HepG2 (cell line): ENCODE measurements around the gene NTMT1. TPM values are rescaled to one million over a fixed set of nuclear protein-coding genes. Genes with fewer than 3 reads are reported as not detected.

Experiments
- AKNA ChIP-seq: sonication (generic); formaldehyde crosslinking; IDR thresholded peaks from 2 replicates; pipeline ENCODE4 v1.4.0; 2020; ENCODE audit warnings: missing genetic modification reagents, borderline replicate concordance
- ARID2 ChIP-seq: sonication (generic); formaldehyde crosslinking; IDR thresholded peaks from 2 replicates; pipeline ENCODE4 v1.8.1; 2022; ENCODE audit warnings: mild to moderate bottlenecking, missing genetic modification reagents, borderline replicate concordance
- BRD4 ChIP-seq: sonication (generic); formaldehyde crosslinking; IDR thresholded peaks from 2 replicates; pipeline ENCODE4 v1.4.0; 2020; ENCODE audit warnings: missing genetic modification reagents
- GATAD2A ChIP-seq: IDR thresholded peaks from 2 replicates; pipeline ENCODE4 v1.6.1; 2016
- GPN1 ChIP-seq: sonication (generic); formaldehyde crosslinking; IDR thresholded peaks from 2 replicates; pipeline ENCODE4 v1.5.1; 2020; ENCODE audit warnings: missing genetic modification reagents, borderline replicate concordance
- HMG20B ChIP-seq: conservative IDR thresholded peaks from 2 replicates; pipeline ENCODE4 v1.6.1; 2016; ENCODE audit warnings: missing genetic modification reagents, missing compliant biosample characterization
- HOXA3 ChIP-seq: sonication (generic); formaldehyde crosslinking; IDR thresholded peaks from 2 replicates; pipeline ENCODE4 v1.5.0; 2020; ENCODE audit warnings: missing genetic modification reagents
- KMT2B ChIP-seq: IDR thresholded peaks from 2 replicates; pipeline ENCODE4 v1.6.1; 2016; ENCODE audit warnings: missing genetic modification reagents, missing compliant biosample characterization
- MEIS1 ChIP-seq: sonication (generic); formaldehyde crosslinking; IDR thresholded peaks from 2 replicates; pipeline ENCODE4 v1.9.0; 2021; ENCODE audit warnings: mild to moderate bottlenecking, missing genetic modification reagents, moderate library complexity, borderline replicate concordance
- MEIS2 ChIP-seq: sonication (generic); formaldehyde crosslinking; IDR thresholded peaks from 2 replicates; pipeline ENCODE4 v1.9.0; 2021; ENCODE audit warnings: mild to moderate bottlenecking, missing genetic modification reagents
- SPEN ChIP-seq: sonication (generic); formaldehyde crosslinking; IDR thresholded peaks from 2 replicates; pipeline ENCODE4 v1.5.1; 2020; ENCODE audit warnings: low read depth, mild to moderate bottlenecking, missing genetic modification reagents
- YEATS4 ChIP-seq: sonication (generic); formaldehyde crosslinking; IDR thresholded peaks from 2 replicates; pipeline ENCODE4 v1.4.0; 2020; ENCODE audit warnings: missing genetic modification reagents, borderline replicate concordance
- ZBTB1 ChIP-seq: sonication (generic); formaldehyde crosslinking; IDR thresholded peaks from 2 replicates; pipeline ENCODE4 v1.4.0; 2020; ENCODE audit warnings: missing genetic modification reagents, borderline replicate concordance
- ZBTB38 ChIP-seq: sonication (generic); formaldehyde crosslinking; IDR thresholded peaks from 2 replicates; pipeline ENCODE4 v1.5.1; 2020; ENCODE audit warnings: mild to moderate bottlenecking, missing genetic modification reagents
- ZFP36 ChIP-seq: fragments of 150-350 bp; IDR thresholded peaks from 2 replicates; pipeline ENCODE4 v1.6.1; 2018; ENCODE audit warnings: borderline replicate concordance, low read length, low read depth; ENCODE audit not compliant: partially characterized antibody
- ZNF367 ChIP-seq: sonication (generic); formaldehyde crosslinking; IDR thresholded peaks from 2 replicates; pipeline ENCODE4 v1.4.0; 2020; ENCODE audit warnings: missing genetic modification reagents, borderline replicate concordance
- ZNF431 ChIP-seq: sonication (generic); formaldehyde crosslinking; IDR thresholded peaks from 2 replicates; pipeline ENCODE4 v1.9.0; 2022; ENCODE audit warnings: missing genetic modification reagents, low read depth, mild to moderate bottlenecking, borderline replicate concordance
- ZSCAN29 ChIP-seq: sonication (generic); formaldehyde crosslinking; conservative IDR thresholded peaks from 2 replicates; pipeline ENCODE4 v1.4.0; 2020; ENCODE audit warnings: mild to moderate bottlenecking, missing genetic modification reagents
- polyA plus RNA-seq, 8 experiments: library from polyadenylated mRNA; depleted of rRNA in 3 of 8; stranded (reverse) in 7 of 8; unstranded in 1 of 8; fragments of >200 nt; fragmentation: Illumina TruSeq in 4 of 8; extraction: Trizol in 4 of 8; gene quantifications; 2 replicates each; pipeline versions ENCODE4 v1.2.1 to v1.2.3, GENCODE V29; 2011 to 2016; ENCODE audit warnings: low read depth in 4 of 8, missing spikeins in 1 of 8, mixed read lengths in 1 of 8; ENCODE audit not compliant: insufficient read depth in 1 of 8
- total RNA-seq, 5 experiments: library from RNA; depleted of rRNA; stranded (reverse); fragments of >200 nt; fragmentation: Illumina TruSeq; extraction: Trizol; gene quantifications; 2 replicates each; pipeline ENCODE4 v1.2.3, GENCODE V29; 2016; ENCODE audit warnings: low read depth in 1 of 5
- TF ChIP-seq, protein P1 (sequence below): sonication (generic); formaldehyde crosslinking; IDR thresholded peaks from 2 replicates; pipeline ENCODE4 v1.8.1; 2023; ENCODE audit warnings: missing genetic modification reagents, mild to moderate bottlenecking, borderline replicate concordance
- TF ChIP-seq, protein P2 (sequence below): IDR thresholded peaks from 2 replicates; pipeline ENCODE4 v1.6.1; 2016; ENCODE audit warnings: low read depth

The NTMT1 gene
- total and polyA plus RNA-seq, 2 of the 13 experiments (the other 11 are each of a cell fraction or from before 2014, with no cell fraction given) = 49.1 to 53.8 TPM

DNA sequence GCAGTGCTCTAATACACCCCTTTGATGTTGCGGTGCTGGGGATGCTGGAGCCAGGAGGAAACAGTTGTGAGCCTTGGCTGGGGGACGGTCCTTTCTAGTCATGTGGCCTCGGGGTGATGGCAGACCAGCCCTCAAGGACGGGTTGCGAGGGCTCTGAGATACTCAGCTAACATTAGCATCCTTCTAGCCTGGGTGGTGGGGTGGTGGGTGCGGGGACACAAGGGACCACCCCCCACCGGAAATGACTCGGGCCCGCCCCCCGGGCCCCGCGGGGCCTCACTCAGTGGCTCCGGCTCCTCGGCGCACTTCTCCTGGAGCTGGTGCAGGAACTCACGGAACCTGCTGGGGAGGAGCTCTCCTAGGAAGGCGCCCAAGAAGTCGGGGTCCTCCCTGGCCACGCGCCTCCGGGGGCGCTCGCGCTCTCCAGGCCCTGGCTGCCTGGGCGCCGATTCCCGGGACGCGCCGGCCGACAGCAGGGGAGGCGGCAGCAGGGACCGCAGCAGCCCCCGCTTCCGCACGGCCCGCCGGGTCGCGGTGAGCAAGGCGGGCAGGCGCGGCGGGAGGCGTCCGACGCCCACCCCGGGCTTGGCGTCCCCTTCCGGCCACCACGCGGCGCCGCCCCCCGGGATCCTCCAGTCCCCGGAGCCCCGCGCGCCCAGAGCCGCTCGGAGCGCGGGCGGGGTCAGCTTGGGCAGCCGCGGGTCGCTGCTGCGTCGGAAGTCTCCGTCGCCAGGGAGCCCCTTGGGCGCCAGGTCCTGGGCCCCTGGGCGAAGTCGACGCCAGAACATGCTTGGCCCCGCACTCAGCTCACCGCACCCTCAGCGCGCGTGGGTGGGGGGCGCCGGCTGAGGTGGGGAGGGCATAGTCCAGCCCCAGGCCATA lies 5.9 kb upstream of the NTMT1 start (continued):
- TF ChIP-seq AKNA (CRISPR knock-in tag) (no peak), ZBTB1 (peak; percentile 86; the same call in 1 of the 2 replicates), ZFP36 (no peak), MEIS1 (CRISPR knock-in tag) (no peak; the same call in 1 of the 2 replicates), ARID2 (no peak), BRD4 (CRISPR knock-in tag) (no peak), HOXA3 (CRISPR knock-in tag) (peak; percentile 8; the same call in 1 of the 2 replicates), YEATS4 (peak; percentile 45; the same call in 1 of the 2 replicates), ZNF367 (CRISPR knock-in tag) (no peak), ZBTB38 (CRISPR knock-in tag) (no peak), SPEN (peak; percentile 17; the same call in 1 of the 2 replicates), ZNF431 (no peak), MEIS2 (CRISPR knock-in tag) (no peak), GPN1 (CRISPR knock-in tag) (no peak), KMT2B (CRISPR knock-in tag) (no peak), ZSCAN29 (CRISPR knock-in tag) (no peak), GATAD2A (no peak), HMG20B (CRISPR knock-in tag) (no peak)
- TF ChIP-seq, protein P1, sequence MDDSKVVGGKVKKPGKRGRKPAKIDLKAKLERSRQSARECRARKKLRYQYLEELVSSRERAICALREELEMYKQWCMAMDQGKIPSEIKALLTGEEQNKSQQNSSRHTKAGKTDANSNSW = no peak
- TF ChIP-seq, protein P2, sequence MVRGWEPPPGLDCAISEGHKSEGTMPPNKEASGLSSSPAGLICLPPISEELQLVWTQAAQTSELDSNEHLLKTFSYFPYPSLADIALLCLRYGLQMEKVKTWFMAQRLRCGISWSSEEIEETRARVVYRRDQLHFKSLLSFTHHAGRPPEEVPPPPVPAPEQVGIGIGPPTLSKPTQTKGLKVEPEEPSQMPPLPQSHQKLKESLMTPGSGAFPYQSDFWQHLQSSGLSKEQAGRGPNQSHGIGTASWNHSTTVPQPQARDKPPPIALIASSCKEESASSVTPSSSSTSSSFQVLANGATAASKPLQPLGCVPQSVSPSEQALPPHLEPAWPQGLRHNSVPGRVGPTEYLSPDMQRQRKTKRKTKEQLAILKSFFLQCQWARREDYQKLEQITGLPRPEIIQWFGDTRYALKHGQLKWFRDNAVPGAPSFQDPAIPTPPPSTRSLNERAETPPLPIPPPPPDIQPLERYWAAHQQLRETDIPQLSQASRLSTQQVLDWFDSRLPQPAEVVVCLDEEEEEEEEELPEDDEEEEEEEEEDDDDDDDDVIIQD (CRISPR knock-in tag) = no peak
